Stimulated activated CD4-positive, alpha-beta T cell treated with anti-CD3 and anti-CD28 coated beads, Interleukin-1b, Interleukin-23, amount 100 ng/mL, for 48 hours (primary cell): ENCODE results near the gene STX10.
A peak's percentile ranks its signal among the peaks of the same experiment; 100 is the strongest.
"Not testable (repeated sequence)": the region's sequence is repeated elsewhere in the genome, so short reads cannot be mapped to it uniquely, and the experiment has no call there.

ENCODE experiments used
- DNase-seq: peaks from one replicate; pipeline ENCODE4 v3.0.0-alpha.2; 2020

Gene STX10

DNA sequence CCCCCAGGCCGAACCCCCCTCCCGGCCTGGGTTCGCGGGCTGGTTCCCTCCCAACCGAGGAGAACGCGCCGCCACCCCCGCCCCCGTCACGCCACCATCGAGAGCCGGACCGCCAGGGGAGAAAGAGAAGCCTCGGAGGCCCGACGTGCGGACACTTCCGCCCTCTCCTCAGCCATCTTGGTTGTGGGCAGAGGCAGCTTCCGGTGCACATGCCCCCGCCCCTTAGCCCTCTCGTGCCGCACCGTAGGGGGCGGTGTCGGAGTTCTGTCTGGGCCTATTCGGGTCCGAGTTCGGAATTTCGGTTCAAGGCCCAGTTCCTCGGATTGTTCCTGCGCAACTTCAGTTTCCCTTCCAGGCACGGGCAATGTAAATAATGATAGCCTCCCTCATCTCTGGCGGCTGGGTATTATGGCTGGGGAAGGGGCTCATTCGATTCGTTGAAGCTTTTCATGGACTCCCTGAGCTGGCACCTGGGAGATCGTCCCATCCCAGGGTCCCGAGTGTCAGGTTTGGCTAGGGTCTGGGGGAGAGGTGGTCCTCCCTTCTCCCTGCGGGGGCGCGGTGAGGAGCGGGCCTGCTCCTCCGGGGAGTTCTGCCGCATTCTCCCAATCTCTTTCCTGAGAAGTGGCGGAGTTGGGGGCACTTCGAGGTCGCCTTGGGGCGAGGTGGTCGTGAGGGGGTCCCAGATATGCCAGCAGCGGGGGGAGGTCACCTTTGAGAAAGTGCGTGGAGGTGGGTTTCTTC is at the start of gene STX10, which contains the start of gene IER2:
STX10 (minus strand) TSS at position 189 of the 744 bp plus-strand sequence. CDS start 202 bp downstream, outside the sequence.
IER2 (plus strand) TSS at position 225 of the 744 bp plus-strand sequence. CDS start 2,776 bp downstream, outside the sequence.
- peak; percentile 92 for DNase-seq

GRCh38 chr19:13198634-13199033 is 48.5 kb upstream of the STX10 start:
- no peak for DNase-seq

GRCh38 chr19:13195678-13196077 is 45.5 kb upstream of the STX10 start:
- peak; percentile 60 for DNase-seq

GRCh38 chr19:13190781-13191540 is 40.8 kb upstream of the STX10 start:
- DNase-seq: peak; percentile 44

- no peak for DNase-seq
Observed at GRCh38 chr19:13189600-13189999, 39.4 kb upstream of the STX10 start.

DNA sequence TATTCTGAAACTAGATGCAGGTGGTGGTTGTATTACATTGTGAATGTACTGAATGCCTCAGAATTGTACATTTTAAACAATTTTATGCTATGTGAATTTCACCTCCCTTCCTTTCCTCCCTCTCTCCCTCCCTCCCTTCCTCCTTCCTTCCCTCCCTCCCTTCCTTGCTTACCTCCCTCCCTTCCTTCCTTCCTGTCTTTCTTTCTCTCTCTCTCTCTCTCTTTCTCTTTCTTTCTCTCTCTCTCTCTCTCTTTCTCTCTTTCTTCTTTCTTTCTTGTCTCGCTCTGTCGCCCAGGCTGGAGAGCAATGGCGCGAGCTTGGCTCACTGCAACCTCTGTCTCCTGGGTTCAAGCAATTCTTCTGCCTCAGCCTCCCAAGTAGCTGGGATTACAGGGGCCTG is 37.2 kb upstream of the STX10 start:
- no peak for DNase-seq

- DNase-seq: not testable (repeated sequence)
Observed at GRCh38 chr19:13186688-13187087, 36.5 kb upstream of the STX10 start.

DNA sequence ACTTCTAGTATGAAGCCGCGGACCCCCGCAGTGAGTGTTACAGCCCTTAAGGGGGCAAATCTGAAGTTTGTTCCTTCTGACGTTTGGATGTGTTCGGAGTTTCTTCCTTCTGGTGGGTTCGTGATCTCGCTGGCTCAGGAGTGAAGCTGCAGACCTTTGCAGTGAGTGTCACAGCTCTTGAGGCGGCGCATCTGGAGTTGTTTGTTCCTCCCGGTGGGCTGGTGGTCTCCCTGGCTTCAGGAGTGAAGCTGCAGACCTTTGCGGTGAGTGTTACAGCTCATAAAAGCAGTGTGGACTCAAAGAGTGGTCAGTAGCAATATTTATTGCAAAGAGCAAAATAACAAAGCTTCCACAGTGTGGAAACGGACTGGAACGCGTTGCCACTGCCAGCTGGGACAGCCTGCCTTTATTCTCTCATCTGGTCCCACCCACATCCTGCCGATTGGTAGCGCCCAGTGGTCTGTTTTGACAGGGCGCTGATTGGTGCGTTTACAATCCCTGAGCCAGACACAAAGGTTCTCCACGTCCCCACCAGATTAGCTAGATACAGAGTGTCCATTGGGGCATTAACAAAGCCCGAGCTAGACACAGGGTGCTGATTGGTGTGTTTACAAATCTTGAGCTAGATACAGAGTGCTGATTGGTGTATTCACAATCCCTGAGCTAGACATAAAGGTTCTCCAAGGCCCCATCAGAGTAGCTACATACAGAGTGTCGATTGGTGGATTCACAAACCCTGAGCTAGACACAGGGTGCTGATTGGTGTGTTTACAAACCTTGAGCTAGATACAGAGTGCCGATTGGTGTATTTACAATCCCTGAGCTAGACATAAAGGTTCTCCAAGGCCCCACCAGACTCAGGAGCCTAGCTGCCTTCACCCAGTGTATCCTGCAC is 35.8 kb upstream of the STX10 start:
- DNase-seq: not testable (repeated sequence)

GRCh38 chr19:13184926-13185325 is 34.8 kb upstream of the STX10 start:
- not testable (repeated sequence) for DNase-seq

DNA sequence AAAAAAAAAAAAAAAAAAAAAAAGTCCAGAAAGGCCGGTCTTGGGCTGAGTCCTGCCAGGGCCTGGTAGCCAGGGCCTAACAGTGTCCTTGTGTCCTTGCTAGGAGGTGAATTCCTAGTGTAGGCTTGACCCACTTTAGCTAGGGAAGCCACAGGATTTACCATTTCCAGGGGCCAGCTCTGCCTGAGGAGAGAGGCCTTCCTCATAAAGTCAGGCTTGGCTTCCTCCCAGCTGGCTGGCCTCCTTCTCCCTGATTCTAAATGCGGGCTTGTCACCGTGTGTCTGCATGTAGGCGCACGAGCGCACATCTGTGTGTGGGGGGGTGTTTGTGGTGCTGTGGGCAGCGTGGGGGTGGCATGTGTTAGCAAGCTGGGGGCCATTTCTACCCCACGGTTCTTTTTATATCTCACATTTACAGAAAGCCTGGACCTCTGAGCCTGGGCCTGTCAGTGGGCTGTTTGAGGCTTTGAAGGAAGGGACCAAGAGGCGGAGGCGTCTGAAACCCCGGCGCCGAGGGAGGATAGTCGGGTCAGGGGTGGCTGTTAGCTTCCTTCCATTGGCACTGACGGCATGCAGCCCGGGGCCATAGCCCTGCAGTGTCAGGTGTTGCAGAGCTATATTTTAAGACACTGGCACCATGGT is 31.7 kb upstream of the STX10 start:
- DNase-seq: no peak

DNA sequence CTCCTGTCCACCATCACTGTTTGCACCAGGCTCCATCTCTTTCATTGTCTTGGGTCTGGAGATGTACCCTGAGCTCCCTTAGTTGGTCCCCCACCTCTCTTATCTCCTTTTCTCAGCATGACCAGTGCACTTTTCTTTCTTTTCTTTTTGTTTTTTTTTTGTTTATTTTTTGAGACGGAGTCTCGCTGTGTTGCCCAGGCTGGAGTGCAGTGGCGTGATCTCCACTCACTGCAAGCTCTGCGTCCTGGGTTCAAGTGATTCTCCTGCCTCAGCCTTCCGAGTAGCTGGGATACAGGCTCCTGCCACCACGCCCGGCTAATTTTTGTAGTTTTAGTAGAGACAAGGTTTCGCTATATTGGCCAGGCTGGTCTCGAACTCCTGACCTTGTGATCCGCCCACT is 28.1 kb upstream of the STX10 start:
- DNase-seq: not testable (repeated sequence)

DNA sequence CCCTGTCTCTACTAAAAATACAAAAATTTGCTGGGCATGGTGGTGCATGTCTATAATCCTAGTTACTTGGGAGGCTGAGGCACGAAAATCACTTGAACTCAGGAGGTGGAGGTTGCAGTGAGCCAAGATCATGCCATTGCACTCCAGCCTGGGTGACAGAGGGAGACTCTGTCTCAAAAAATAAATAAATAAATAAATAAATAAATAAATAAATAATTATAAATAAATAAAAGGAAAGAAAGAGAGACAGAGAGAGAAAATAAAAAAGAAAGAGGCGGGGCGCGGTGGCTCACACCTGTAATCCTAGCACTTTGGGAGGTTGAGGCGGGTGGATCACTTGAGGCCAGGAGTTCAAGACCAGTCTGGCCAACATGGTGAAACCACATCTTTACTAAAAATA is 27.4 kb upstream of the STX10 start:
- not testable (repeated sequence) for DNase-seq

GRCh38 chr19:13176345-13176744 is 26.2 kb upstream of the STX10 start:
- DNase-seq: no peak

DNA sequence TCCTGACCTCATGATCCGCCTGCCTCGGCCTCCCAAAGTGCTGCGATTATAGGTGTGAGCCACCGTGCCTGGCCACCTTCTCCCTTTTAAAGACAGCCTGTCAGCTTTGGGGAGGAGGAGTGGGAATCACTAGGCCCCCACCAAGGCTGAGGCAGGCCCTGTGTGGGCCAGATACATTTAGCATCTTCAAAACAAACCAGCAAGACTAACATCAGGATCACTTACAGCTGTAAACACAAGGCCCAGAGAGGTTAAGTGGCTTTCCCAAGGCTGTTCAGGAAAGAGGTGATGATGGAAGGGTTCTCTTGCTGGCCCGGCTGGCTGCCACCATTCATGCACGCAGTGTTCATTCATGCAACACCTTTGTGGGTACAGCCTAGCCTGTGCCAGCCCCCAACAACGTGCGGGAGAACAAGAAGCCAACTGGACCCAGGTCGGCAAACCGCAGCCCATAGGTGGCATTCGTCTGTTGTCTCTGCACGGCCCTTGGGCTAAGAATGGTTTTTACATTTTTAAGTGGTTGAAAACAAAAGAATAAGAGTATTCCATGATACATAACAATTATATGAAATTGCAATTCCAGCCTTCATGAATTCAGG is 23.1 kb upstream of the STX10 start:
- no peak for DNase-seq

GRCh38 chr19:13172346-13173138 is 22.4 kb upstream of the STX10 start:
- peak; percentile 87 for DNase-seq

DNA sequence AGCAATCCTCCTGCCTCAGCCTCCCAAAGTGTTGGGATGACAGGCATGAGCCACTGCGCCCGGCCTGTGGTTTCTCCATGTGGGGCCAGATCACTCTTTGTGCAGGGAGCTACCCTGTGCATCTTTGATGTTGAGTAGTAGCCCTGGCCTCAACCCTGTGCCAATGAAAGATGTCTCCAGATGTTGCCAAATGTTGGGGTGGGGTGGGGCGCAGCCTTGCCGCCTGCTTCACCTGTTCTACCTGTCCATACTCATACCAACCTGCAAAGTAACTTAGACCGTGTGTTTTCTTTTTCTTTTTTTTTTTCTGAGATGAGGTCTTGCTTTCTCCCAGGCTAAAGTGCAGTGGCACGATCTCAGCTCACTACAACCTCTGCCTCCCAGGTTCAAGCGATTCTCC is 21.0 kb upstream of the STX10 start:
- no peak for DNase-seq

- DNase-seq: no peak
Observed at GRCh38 chr19:13169769-13170168, 19.6 kb upstream of the STX10 start.

- not testable (repeated sequence) for DNase-seq
Observed at GRCh38 chr19:13166151-13166550, 16.0 kb upstream of the STX10 start.

DNA sequence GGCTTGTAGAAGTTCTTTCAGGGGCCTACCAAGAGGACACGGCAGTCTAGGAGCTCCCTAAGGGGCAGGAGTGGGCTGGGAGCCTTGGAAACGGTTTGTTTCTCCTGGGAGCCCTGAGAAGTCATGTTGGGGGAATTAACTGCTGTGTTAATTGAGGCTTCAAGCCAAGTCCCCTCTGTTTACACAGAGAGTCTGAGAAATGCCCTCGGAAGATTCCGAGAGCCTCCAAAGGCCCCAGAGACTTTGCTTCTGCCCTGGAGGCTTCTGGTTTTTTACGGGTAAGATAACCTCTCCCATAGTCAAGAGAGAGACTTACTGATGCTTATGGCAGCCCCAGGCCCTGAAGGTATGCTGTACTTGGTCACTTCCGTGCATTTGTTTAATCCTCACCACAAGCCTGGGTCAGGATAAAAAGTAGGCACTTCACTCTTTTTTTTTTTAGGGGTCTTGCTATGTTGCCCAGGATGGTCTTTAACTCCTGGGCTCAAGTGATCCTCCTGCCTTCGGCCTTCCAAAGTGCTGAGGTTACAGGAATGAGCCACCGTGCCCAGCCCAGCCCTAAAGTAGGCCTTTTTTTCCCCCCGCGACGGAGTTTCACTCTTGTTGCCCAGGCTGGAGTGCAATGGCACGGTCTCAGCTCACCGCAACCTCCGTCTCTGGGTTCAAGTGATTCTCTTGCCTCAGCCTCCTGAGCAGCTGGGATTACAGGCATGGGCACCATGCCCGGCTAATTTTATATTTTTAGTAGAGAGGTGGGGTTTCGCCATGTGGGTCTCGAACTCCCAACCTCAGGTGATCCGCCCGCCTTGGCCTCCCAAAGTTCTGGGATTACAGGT is 15.2 kb upstream of the STX10 start:
- no peak for DNase-seq
